ENCODE measurements around the gene RRP8.

RRP8 gene

GRCh38 chr11:6615882-6616585 is 12.6 kb upstream of the RRP8 start:
- peaks cover 8% of the 10 kb centered on the region for H3K4me1 ChIP-seq (ENCODE audit: insufficient read depth, insufficient read length)
- DNase-seq (ENCODE audit: low read depth, low spot score): no peak
- no peaks in the 10 kb centered on the region for H3K27me3 ChIP-seq (ENCODE audit: insufficient read depth, insufficient read length)
- TF ChIP-seq ZNF274 (IDR thresholded peaks at IDR 0.05; ENCODE audit: low read depth, low read length): no peak
- no peak for TF ChIP-seq SUZ12 (IDR thresholded peaks at IDR 0.05; ENCODE audit: extremely low read depth, insufficient read depth, insufficient read length)
- no peak for TF ChIP-seq YY1 (IDR thresholded peaks at IDR 0.05; ENCODE audit: insufficient read depth, insufficient read length)
- H3K9me3 ChIP-seq (ENCODE audit: insufficient read depth, low read length): no peaks in the 10 kb centered on the region
- H3K36me3 ChIP-seq (ENCODE audit: insufficient read depth, insufficient read length, low read length): peaks cover 47% of the 10 kb centered on the region
- no peak overlapping the region for H3K4me3 ChIP-seq (ENCODE audit: insufficient read length, low read depth)
- H3K9ac ChIP-seq (ENCODE audit: insufficient read length, low read depth): no peak overlapping the region

- DNase-seq (ENCODE audit: low read depth, low spot score): no peak
- TF ChIP-seq SUZ12 (IDR thresholded peaks at IDR 0.05; ENCODE audit: extremely low read depth, insufficient read depth, insufficient read length): no peak
- no peak for TF ChIP-seq YY1 (IDR thresholded peaks at IDR 0.05; ENCODE audit: insufficient read depth, insufficient read length)
- TF ChIP-seq ZNF274 (IDR thresholded peaks at IDR 0.05; ENCODE audit: low read depth, low read length): no peak
- no peak overlapping the region for H3K9ac ChIP-seq (ENCODE audit: insufficient read length, low read depth)
Observed at GRCh38 chr11:6615046-6615445, 11.6 kb upstream of the RRP8 start.

GRCh38 chr11:6614446-6614845 is 11.0 kb upstream of the RRP8 start:
- peaks cover 13% of the 10 kb centered on the region for H3K4me1 ChIP-seq (ENCODE audit: insufficient read depth, insufficient read length)
- H3K9ac ChIP-seq (ENCODE audit: insufficient read length, low read depth): no peak overlapping the region
- TF ChIP-seq YY1 (IDR thresholded peaks at IDR 0.05; ENCODE audit: insufficient read depth, insufficient read length) (no peak), SUZ12 (IDR thresholded peaks at IDR 0.05; ENCODE audit: extremely low read depth, insufficient read depth, insufficient read length) (no peak), ZNF274 (IDR thresholded peaks at IDR 0.05; ENCODE audit: low read depth, low read length) (no peak)
- H3K36me3 ChIP-seq (ENCODE audit: insufficient read depth, insufficient read length, low read length): peaks cover 63% of the 10 kb centered on the region
- H3K4me3 ChIP-seq (ENCODE audit: insufficient read length, low read depth): no peak overlapping the region
- no peaks in the 10 kb centered on the region for H3K27me3 ChIP-seq (ENCODE audit: insufficient read depth, insufficient read length)
- no peak for DNase-seq (ENCODE audit: low read depth, low spot score)
- H3K9me3 ChIP-seq (ENCODE audit: insufficient read depth, low read length): no peaks in the 10 kb centered on the region

More at GRCh38 chr11:6615046-6615445, 11.6 kb upstream of the RRP8 start:
- H3K4me3 ChIP-seq (ENCODE audit: insufficient read length, low read depth): no peak overlapping the region
- no peaks in the 10 kb centered on the region for H3K27me3 ChIP-seq (ENCODE audit: insufficient read depth, insufficient read length)
- no peaks in the 10 kb centered on the region for H3K9me3 ChIP-seq (ENCODE audit: insufficient read depth, low read length)
- H3K4me1 ChIP-seq (ENCODE audit: insufficient read depth, insufficient read length): peaks cover 13% of the 10 kb centered on the region
- H3K36me3 ChIP-seq (ENCODE audit: insufficient read depth, insufficient read length, low read length): peaks cover 57% of the 10 kb centered on the region

GRCh38 chr11:6613496-6613895 is 10.1 kb upstream of the RRP8 start:
- Histone ChIP-seq H3K4me1 (ENCODE audit: insufficient read depth, insufficient read length) (peaks cover 12% of the 10 kb centered on the region), H3K36me3 (ENCODE audit: insufficient read depth, insufficient read length, low read length) (peaks cover 72% of the 10 kb centered on the region), H3K4me3 (ENCODE audit: insufficient read length, low read depth) (no peak overlapping the region), H3K9ac (ENCODE audit: insufficient read length, low read depth) (no peak overlapping the region), H3K9me3 (ENCODE audit: insufficient read depth, low read length) (no peaks in the 10 kb centered on the region), H3K27me3 (ENCODE audit: insufficient read depth, insufficient read length) (no peaks in the 10 kb centered on the region)
- no peak for DNase-seq (ENCODE audit: low read depth, low spot score)
- TF ChIP-seq SUZ12 (IDR thresholded peaks at IDR 0.05; ENCODE audit: extremely low read depth, insufficient read depth, insufficient read length) (no peak), ZNF274 (IDR thresholded peaks at IDR 0.05; ENCODE audit: low read depth, low read length) (no peak), YY1 (IDR thresholded peaks at IDR 0.05; ENCODE audit: insufficient read depth, insufficient read length) (no peak)

GRCh38 chr11:6612213-6613041 is 9.0 kb upstream of the RRP8 start, which contains the start of gene TAF10:
TAF10 (minus strand) TSS chr11:6612216; CDS start chr11:6612189, 27 bp downstream.
- peaks cover 11% of the 10 kb centered on the region for H3K4me1 ChIP-seq (ENCODE audit: insufficient read depth, insufficient read length)
- H3K4me3 ChIP-seq (ENCODE audit: insufficient read length, low read depth): peak within 1 kb of the TSS; percentile 61
- DNase-seq (ENCODE audit: low read depth, low spot score): peak; percentile 90
- H3K27me3 ChIP-seq (ENCODE audit: insufficient read depth, insufficient read length): no peaks in the 10 kb centered on the region
- no peak for TF ChIP-seq SUZ12 (IDR thresholded peaks at IDR 0.05; ENCODE audit: extremely low read depth, insufficient read depth, insufficient read length)
- no peak for TF ChIP-seq YY1 (IDR thresholded peaks at IDR 0.05; ENCODE audit: insufficient read depth, insufficient read length)
- TF ChIP-seq ZNF274 (IDR thresholded peaks at IDR 0.05; ENCODE audit: low read depth, low read length): no peak
- peaks cover 81% of the 10 kb centered on the region for H3K36me3 ChIP-seq (ENCODE audit: insufficient read depth, insufficient read length, low read length)
- no peaks in the 10 kb centered on the region for H3K9me3 ChIP-seq (ENCODE audit: insufficient read depth, low read length)
- peak within 1 kb of the TSS; percentile 90 for H3K9ac ChIP-seq (ENCODE audit: insufficient read length, low read depth)

- Histone ChIP-seq H3K9me3 (ENCODE audit: insufficient read depth, low read length) (no peaks in the 10 kb centered on the region), H3K27me3 (ENCODE audit: insufficient read depth, insufficient read length) (no peaks in the 10 kb centered on the region), H3K36me3 (ENCODE audit: insufficient read depth, insufficient read length, low read length) (peaks cover 77% of the 10 kb centered on the region), H3K4me3 (ENCODE audit: insufficient read length, low read depth) (peak overlapping the region; percentile 61), H3K9ac (ENCODE audit: insufficient read length, low read depth) (peak overlapping the region; percentile 90), H3K4me1 (ENCODE audit: insufficient read depth, insufficient read length) (peaks cover 11% of the 10 kb centered on the region)
- DNase-seq (ENCODE audit: low read depth, low spot score): no peak
- no peak for TF ChIP-seq SUZ12 (IDR thresholded peaks at IDR 0.05; ENCODE audit: extremely low read depth, insufficient read depth, insufficient read length)
- TF ChIP-seq ZNF274 (IDR thresholded peaks at IDR 0.05; ENCODE audit: low read depth, low read length): no peak
- TF ChIP-seq YY1 (IDR thresholded peaks at IDR 0.05; ENCODE audit: insufficient read depth, insufficient read length): no peak
Observed at GRCh38 chr11:6611963-6612212, 8.5 kb upstream of the RRP8 start.

Data from NT2/D1 (cell line).